Measurements from ENCODE around the gene ABCG8. TPM values are rescaled to one million over a fixed set of nuclear protein-coding genes. Genes with fewer than 3 reads are reported as not detected.

The ABCG8 gene
- total RNA-seq, 1 experiment from 2014 or later = not detected

DNA sequence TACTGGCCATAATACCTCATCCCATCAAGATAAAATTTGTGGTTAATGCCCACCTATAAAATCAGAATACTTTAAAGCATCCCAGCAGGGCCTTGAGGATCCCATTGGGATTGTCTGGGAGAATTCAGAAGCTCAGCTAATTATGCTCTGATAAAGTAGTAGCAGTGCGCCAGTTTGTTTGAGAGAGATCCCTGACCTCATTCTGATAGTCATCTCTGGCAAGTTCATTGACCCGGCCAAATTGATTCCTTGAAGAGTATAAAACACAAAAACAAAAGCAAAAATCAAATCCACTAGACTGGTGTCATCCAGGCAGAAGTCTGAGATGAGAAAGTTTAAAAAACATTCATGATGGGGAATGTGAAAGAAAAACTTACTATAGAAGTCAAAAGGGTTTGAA is 14.3 kb upstream of the ABCG8 start:
- Mint-ChIP-seq H3K4me1 (ENCODE audit: insufficient read depth, unreplicated experiment) (no peaks in the 10 kb centered on the region), H3K4me3 (ENCODE audit: unreplicated experiment) (no peak overlapping the region), H3K27me3 (ENCODE audit: insufficient read depth, unreplicated experiment) (peaks cover 48% of the 10 kb centered on the region), H3K27ac (ENCODE audit: low read depth, unreplicated experiment) (no peak overlapping the region), H3K36me3 (ENCODE audit: insufficient read depth, unreplicated experiment) (no peaks in the 10 kb centered on the region), H3K9me3 (ENCODE audit: unreplicated experiment) (no peaks in the 10 kb centered on the region)
- no peak for DNase-seq (ENCODE audit: unreplicated experiment)
- BruUV-seq (replicated peaks) = no TSS peak
- ChIA-PET POLR2A (interaction anchor here (0.6 to 1.1 kb wide), 2 partner anchors 11 to 133 kb away, joined by 4 to 5 read pairs; no protein-coding TSS in a partner anchor), CTCF (interaction anchor here (1.5 kb wide), 1 partner anchor 219 kb away, joined by 4 read pairs; no protein-coding TSS in a partner anchor)
- intact Hi-C loops (cut with micrococcal nuclease) = no loop called here
- TF ChIP-seq, protein P1, sequence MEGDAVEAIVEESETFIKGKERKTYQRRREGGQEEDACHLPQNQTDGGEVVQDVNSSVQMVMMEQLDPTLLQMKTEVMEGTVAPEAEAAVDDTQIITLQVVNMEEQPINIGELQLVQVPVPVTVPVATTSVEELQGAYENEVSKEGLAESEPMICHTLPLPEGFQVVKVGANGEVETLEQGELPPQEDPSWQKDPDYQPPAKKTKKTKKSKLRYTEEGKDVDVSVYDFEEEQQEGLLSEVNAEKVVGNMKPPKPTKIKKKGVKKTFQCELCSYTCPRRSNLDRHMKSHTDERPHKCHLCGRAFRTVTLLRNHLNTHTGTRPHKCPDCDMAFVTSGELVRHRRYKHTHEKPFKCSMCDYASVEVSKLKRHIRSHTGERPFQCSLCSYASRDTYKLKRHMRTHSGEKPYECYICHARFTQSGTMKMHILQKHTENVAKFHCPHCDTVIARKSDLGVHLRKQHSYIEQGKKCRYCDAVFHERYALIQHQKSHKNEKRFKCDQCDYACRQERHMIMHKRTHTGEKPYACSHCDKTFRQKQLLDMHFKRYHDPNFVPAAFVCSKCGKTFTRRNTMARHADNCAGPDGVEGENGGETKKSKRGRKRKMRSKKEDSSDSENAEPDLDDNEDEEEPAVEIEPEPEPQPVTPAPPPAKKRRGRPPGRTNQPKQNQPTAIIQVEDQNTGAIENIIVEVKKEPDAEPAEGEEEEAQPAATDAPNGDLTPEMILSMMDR (IDR thresholded peaks at IDR 0.05; ENCODE audit: unreplicated experiment) = no peak

DNA sequence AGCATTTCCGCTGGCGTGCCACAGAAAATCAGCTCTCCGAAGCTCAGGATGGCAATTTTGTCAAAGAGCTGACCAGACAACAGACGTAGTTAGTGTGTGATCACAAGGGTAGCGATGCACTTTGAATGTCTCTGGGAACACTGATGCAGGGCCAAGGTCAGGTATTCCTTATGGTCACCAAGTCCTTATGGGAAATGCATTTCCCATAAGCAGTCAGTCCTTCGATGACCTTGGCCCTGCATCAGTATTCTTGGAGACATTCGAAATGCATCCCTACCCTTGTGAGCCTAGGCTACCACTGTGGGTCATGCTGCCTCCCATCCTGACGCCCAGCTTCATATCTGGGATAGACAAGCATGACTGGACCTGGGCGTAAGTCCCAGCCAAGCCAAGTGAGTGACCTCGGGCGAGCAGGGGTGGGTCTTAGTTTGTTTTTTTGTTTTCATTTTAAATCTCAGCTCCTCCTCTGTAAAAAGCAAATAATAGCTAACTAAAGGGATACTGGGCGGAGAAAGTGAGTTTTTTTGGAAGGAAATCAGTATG is 13.7 kb upstream of the ABCG8 start:
- no peak for DNase-seq (ENCODE audit: unreplicated experiment)
- no peaks in the 10 kb centered on the region for H3K9me3 Mint-ChIP-seq (ENCODE audit: unreplicated experiment)
- TF ChIP-seq, protein P1 (IDR thresholded peaks at IDR 0.05; ENCODE audit: unreplicated experiment) = no peak
- peaks cover 53% of the 10 kb centered on the region for H3K27me3 Mint-ChIP-seq (ENCODE audit: insufficient read depth, unreplicated experiment)
- H3K36me3 Mint-ChIP-seq (ENCODE audit: insufficient read depth, unreplicated experiment) = no peaks in the 10 kb centered on the region
- no peak overlapping the region for H3K27ac Mint-ChIP-seq (ENCODE audit: low read depth, unreplicated experiment)
- POLR2A ChIA-PET = interaction anchor here (0.6 kb wide), 1 partner anchor 132 kb away, joined by 4 read pairs; no protein-coding TSS in a partner anchor
- no peaks in the 10 kb centered on the region for H3K4me1 Mint-ChIP-seq (ENCODE audit: insufficient read depth, unreplicated experiment)
- BruUV-seq (replicated peaks) = no TSS peak
- no peak overlapping the region for H3K4me3 Mint-ChIP-seq (ENCODE audit: unreplicated experiment)
- CTCF ChIA-PET = interaction anchor here (0.6 to 1.5 kb wide), 2 partner anchors 220 to 622 kb away, joined by 3 to 4 read pairs; no protein-coding TSS in a partner anchor
- intact Hi-C loops (cut with micrococcal nuclease) = no loop called here

DNA sequence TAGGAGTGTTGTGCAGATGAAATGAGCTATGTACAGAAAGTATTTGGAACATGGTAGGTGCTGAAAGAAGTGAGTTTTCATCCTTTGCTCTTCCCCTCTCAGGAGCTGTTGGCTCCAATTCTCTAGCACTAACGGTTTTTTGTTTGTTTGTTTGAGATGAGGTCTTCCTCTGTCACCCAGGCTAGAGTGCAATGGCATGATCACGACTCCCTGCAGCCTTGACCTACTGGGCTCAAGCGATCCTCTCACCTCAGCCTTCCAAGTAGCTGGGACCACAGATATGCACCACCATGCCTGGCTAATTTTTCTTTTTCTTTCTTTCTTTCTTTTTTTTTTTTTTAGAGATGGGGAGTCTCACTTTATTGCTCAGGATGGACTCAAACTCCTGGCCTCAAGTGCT is 12.9 kb upstream of the ABCG8 start:
- H3K27ac Mint-ChIP-seq (ENCODE audit: low read depth, unreplicated experiment) = no peak overlapping the region
- DNase-seq (ENCODE audit: unreplicated experiment) = no peak
- no peaks in the 10 kb centered on the region for H3K36me3 Mint-ChIP-seq (ENCODE audit: insufficient read depth, unreplicated experiment)
- CTCF ChIA-PET = interaction anchor here (0.7 to 1.5 kb wide), 2 partner anchors 58 to 221 kb away, joined by 3 to 4 read pairs; no protein-coding TSS in a partner anchor
- peaks cover 53% of the 10 kb centered on the region for H3K27me3 Mint-ChIP-seq (ENCODE audit: insufficient read depth, unreplicated experiment)
- H3K4me1 Mint-ChIP-seq (ENCODE audit: insufficient read depth, unreplicated experiment) = no peaks in the 10 kb centered on the region
- H3K4me3 Mint-ChIP-seq (ENCODE audit: unreplicated experiment) = no peak overlapping the region
- TF ChIP-seq, protein P1 (IDR thresholded peaks at IDR 0.05; ENCODE audit: unreplicated experiment) = no peak
- POLR2A ChIA-PET = no interaction called here
- intact Hi-C loops (cut with micrococcal nuclease) = no loop called here
- no peaks in the 10 kb centered on the region for H3K9me3 Mint-ChIP-seq (ENCODE audit: unreplicated experiment)
- no TSS peak for BruUV-seq (replicated peaks)

DNA sequence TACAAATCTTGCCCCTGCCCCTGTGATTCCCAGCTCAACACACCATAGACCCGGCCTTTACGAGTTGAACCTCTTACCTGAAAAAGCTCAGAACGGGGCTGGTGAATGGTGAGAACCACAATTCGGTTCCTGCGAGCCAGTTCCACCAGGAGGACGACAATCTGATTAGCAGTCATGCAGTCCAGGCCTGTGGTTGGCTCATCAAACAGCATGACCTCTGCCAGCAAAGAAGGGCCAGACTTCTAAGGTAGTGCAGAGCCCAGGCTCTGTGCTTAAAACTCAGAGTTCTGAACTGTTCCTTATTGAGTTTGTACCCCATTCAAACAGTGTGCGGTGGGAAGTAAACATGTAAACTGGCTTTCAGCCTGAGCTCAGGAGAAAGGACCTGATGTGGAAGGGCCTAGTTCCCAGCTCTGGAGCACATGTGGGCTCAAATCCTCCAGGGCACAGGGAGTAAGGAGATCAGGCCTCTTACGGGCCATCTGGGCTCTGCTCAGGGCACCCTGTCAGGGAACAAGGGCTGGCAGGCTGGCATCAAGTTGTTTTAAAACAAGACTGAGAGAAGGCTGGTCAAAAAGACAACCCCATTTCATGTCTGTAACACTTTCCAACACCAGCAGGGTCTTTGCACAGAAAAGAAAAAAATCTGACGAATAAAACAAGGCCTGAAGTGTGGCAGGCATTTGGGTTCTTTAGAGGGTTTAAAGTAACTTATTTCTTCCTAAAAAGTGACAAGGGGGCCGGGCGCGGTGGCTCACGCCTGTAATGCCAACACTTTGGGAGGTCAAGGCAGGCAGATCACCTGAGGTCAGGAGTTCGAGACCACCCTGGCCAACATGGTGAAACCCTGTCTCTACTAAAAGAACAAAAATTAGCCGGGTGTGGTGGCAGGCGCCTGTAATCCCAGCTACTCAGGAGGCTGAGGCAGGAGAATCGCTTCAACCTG is 12.2 kb upstream of the ABCG8 start:
- CTCF ChIA-PET = interaction anchor here (0.7 kb wide), 1 partner anchor 57 kb away, joined by 3 read pairs; no protein-coding TSS in a partner anchor
- Mint-ChIP-seq H3K27ac (ENCODE audit: low read depth, unreplicated experiment) (no peak overlapping the region), H3K36me3 (ENCODE audit: insufficient read depth, unreplicated experiment) (no peaks in the 10 kb centered on the region), H3K27me3 (ENCODE audit: insufficient read depth, unreplicated experiment) (peaks cover 53% of the 10 kb centered on the region), H3K4me1 (ENCODE audit: insufficient read depth, unreplicated experiment) (no peaks in the 10 kb centered on the region), H3K9me3 (ENCODE audit: unreplicated experiment) (no peaks in the 10 kb centered on the region), H3K4me3 (ENCODE audit: unreplicated experiment) (no peak overlapping the region)
- POLR2A ChIA-PET = no interaction called here
- intact Hi-C loops (cut with micrococcal nuclease) = no loop called here
- TF ChIP-seq, protein P1 (IDR thresholded peaks at IDR 0.05; ENCODE audit: unreplicated experiment) = no peak
- BruUV-seq (replicated peaks) = no TSS peak
- no peak for DNase-seq (ENCODE audit: unreplicated experiment)

Measured in MCF 10A (cell line).